GM18508 (cell line): ENCODE results near the gene CD22.
"Not testable (repeated sequence)": the region's sequence is repeated elsewhere in the genome, so short reads cannot be mapped to it uniquely, and the experiment has no call there.

Experiments
- ATAC-seq: cut with Tn5 transposase; IDR thresholded peaks from one replicate; pipeline ENCODE4 v1.9.1; 2021; ENCODE audit warnings: moderate number of reproducible peaks; ENCODE audit not compliant: insufficient read depth, unreplicated experiment

Gene CD22

GRCh38 chr19:35375505-35376307, 46.7 kb downstream of the CD22 start:
- no peak for ATAC-seq

- no peak for ATAC-seq
Observed at GRCh38 chr19:35377656-35378055, 48.7 kb downstream of the CD22 start.

GRCh38 chr19:35378356-35378755, 49.4 kb downstream of the CD22 start:
- ATAC-seq: no peak

GRCh38 chr19:35379545-35379944, 50.6 kb downstream of the CD22 start:
- ATAC-seq: not testable (repeated sequence)

GRCh38 chr19:35379992-35380391, 51.0 kb downstream of the CD22 start:
- no peak for ATAC-seq

- no peak for ATAC-seq
Observed at GRCh38 chr19:35380450-35381124, 51.6 kb downstream of the CD22 start.

GRCh38 chr19:35381318-35381717, 52.3 kb downstream of the CD22 start:
- no peak for ATAC-seq

- ATAC-seq: no peak
Observed at GRCh38 chr19:35381926-35382325, 52.9 kb downstream of the CD22 start.

GRCh38 chr19:35383536-35383935, 54.5 kb downstream of the CD22 start:
- ATAC-seq: no peak

GRCh38 chr19:35388277-35389054, 59.5 kb downstream of the CD22 start:
- no peak for ATAC-seq

- ATAC-seq: no peak
Observed at GRCh38 chr19:35389192-35389861, 60.3 kb downstream of the CD22 start.

GRCh38 chr19:35392742-35393715, 64.0 kb downstream of the CD22 start:
- ATAC-seq: no peak

- ATAC-seq: no peak
Observed at GRCh38 chr19:35395382-35396199, 66.6 kb downstream of the CD22 start.

- no peak for ATAC-seq
Observed at GRCh38 chr19:35396240-35396885, 67.4 kb downstream of the CD22 start.
